PC-3 (cell line): ENCODE results near the gene MYMK. TPM values are rescaled to one million over a fixed set of nuclear protein-coding genes. Genes with fewer than 3 reads are reported as not detected.

Experiments
- ATAC-seq: fragments of 200-7000 bp; cut with Tn5 transposase; 2 replicates; pipeline ENCODE4 v1.9.1; 2020; ENCODE audit warnings: mild to moderate bottlenecking, moderate library complexity
- BruUV-seq: library from RNA; stranded (reverse); fragments of 400-500 nt; replicated peaks from 2 replicates; lab custom pipeline; 2021; lab: Mats Ljungman, UMichigan
- CTCF ChIA-PET: fragments of 300-600 bp; sonication (Branson Sonifier 250); formaldehyde crosslinking; loops from one replicate; lab custom pipeline; 2022; ENCODE audit warnings: antibody characterized with exemption; lab: Charles Lee
- POLR2A ChIA-PET: fragments of 300-600 bp; sonication (Branson Sonifier 250); formaldehyde crosslinking; loops from one replicate; lab custom pipeline; 2022; ENCODE audit warnings: antibody characterized with exemption; ENCODE audit not compliant: unreplicated experiment; lab: Charles Lee
- DNase-seq: peaks from one replicate; pipeline ENCODE4 v3.0.0-alpha.2; 2015
- H2AFZ ChIP-seq: fragments of 300-600 bp; sonication (generic); 2 replicates; pipeline ENCODE4 v1.6.0; 2016; ENCODE audit warnings: antibody characterized with exemption, low read length
- H3F3A ChIP-seq: fragments of 300-600 bp; sonication (generic); one replicate; pipeline ENCODE4 v1.6.0; 2017; ENCODE audit warnings: antibody characterized with exemption, low read length, control low read depth, mild to moderate bottlenecking; ENCODE audit not compliant: unreplicated experiment
- H3K27ac ChIP-seq: fragments of 300-600 bp; sonication (generic); 2 replicates; pipeline ENCODE4 v1.5.1; 2016; ENCODE audit warnings: mild to moderate bottlenecking, low read length
- H3K27me3 ChIP-seq: fragments of 300-600 bp; sonication (generic); 2 replicates; pipeline ENCODE4 v1.6.1; 2016; ENCODE audit warnings: low read length, mixed read lengths
- H3K36me3 ChIP-seq: fragments of 300-600 bp; sonication (generic); 2 replicates; pipeline ENCODE4 v1.6.1; 2016; ENCODE audit warnings: low read depth, mixed run types, low read length, mixed read lengths
- H3K4me1 ChIP-seq: fragments of 300-600 bp; sonication (generic); 2 replicates; pipeline ENCODE4 v1.5.1; 2016; ENCODE audit warnings: low read length; ENCODE audit not compliant: insufficient read depth
- H3K4me2 ChIP-seq: fragments of 300-600 bp; sonication (generic); 2 replicates; pipeline ENCODE4 v1.6.0; 2016; ENCODE audit warnings: low read length
- H3K4me3 ChIP-seq: fragments of 300-600 bp; sonication (generic); 2 replicates; pipeline ENCODE4 v1.5.1; 2016; ENCODE audit warnings: mild to moderate bottlenecking, low read length, mixed read lengths
- H3K79me2 ChIP-seq: fragments of 300-600 bp; sonication (generic); 2 replicates; pipeline ENCODE4 v1.6.1; 2017; ENCODE audit warnings: low read length, mixed read lengths
- H3K9ac ChIP-seq: fragments of 300-600 bp; sonication (generic); 2 replicates; pipeline ENCODE4 v1.6.0; 2016; ENCODE audit warnings: mild to moderate bottlenecking, low read length
- H3K9me2 ChIP-seq: fragments of 300-600 bp; sonication (generic); replicated peaks from 2 replicates; pipeline ENCODE4 v1.6.1; 2016; ENCODE audit warnings: mixed run types, low read length, mixed read lengths
- H3K9me3 ChIP-seq: fragments of 300-600 bp; sonication (generic); 2 replicates; pipeline ENCODE4 v1.6.1; 2016; ENCODE audit warnings: low read length, mixed read lengths
- H4K20me1 ChIP-seq: fragments of 300-600 bp; sonication (generic); 2 replicates; pipeline ENCODE4 v1.6.1; 2016; ENCODE audit warnings: low read length, mixed read lengths
- EZH2 ChIP-seq: fragments of 300-600 bp; sonication (generic); IDR thresholded peaks from one replicate; pipeline ENCODE4 v1.6.1; 2017; ENCODE audit warnings: antibody characterized with exemption, mild to moderate bottlenecking, low read length; ENCODE audit not compliant: unreplicated experiment
- EZH2phosphoT487 ChIP-seq: fragments of 300-600 bp; sonication (generic); IDR thresholded peaks from 2 replicates; pipeline ENCODE4 v1.6.1; 2018; ENCODE audit warnings: mild to moderate bottlenecking, antibody characterized with exemption, low read length, borderline replicate concordance
- intact Hi-C: fragments of 100-400 bp; cut with micrococcal nuclease; formaldehyde crosslinking; loops from 2 replicates; pipeline ENCODE4 v1.9.0; 2023
- total RNA-seq: library from RNA; depleted of rRNA; stranded (reverse); fragments of >200 nt; gene quantifications from 2 replicates; pipeline ENCODE4 v1.2.3, GENCODE V29; 2014
- TF ChIP-seq, protein P1 (sequence below): fragments of 300-600 bp; sonication (generic); conservative IDR thresholded peaks from 2 replicates; pipeline ENCODE4 v1.5.1; 2017; ENCODE audit warnings: antibody characterized with exemption, low read depth, mild to moderate bottlenecking, low read length

The MYMK gene
- total RNA-seq, 1 experiment from 2014 or later, result not detected

GRCh38 chr9:133524146-133524545, 613 bp downstream of the MYMK start:
- H3K9me3 ChIP-seq, result no peaks in the 10 kb centered on the region
- DNase-seq (no peak), ATAC-seq (no peak)
- H3K4me3 ChIP-seq, result no peak overlapping the region
- ChIA-PET POLR2A (no interaction called here), CTCF (no interaction called here)
- no peaks in the 10 kb centered on the region for H4K20me1 ChIP-seq
- no peaks in the 10 kb centered on the region for H3K9me2 ChIP-seq
- no peaks in the 10 kb centered on the region for H3K27me3 ChIP-seq
- H2AFZ ChIP-seq, result no peak overlapping the region
- no peaks in the 10 kb centered on the region for H3K36me3 ChIP-seq
- TF ChIP-seq EZH2 (no peak), EZH2phosphoT487 (no peak)
- TF ChIP-seq, protein P1, sequence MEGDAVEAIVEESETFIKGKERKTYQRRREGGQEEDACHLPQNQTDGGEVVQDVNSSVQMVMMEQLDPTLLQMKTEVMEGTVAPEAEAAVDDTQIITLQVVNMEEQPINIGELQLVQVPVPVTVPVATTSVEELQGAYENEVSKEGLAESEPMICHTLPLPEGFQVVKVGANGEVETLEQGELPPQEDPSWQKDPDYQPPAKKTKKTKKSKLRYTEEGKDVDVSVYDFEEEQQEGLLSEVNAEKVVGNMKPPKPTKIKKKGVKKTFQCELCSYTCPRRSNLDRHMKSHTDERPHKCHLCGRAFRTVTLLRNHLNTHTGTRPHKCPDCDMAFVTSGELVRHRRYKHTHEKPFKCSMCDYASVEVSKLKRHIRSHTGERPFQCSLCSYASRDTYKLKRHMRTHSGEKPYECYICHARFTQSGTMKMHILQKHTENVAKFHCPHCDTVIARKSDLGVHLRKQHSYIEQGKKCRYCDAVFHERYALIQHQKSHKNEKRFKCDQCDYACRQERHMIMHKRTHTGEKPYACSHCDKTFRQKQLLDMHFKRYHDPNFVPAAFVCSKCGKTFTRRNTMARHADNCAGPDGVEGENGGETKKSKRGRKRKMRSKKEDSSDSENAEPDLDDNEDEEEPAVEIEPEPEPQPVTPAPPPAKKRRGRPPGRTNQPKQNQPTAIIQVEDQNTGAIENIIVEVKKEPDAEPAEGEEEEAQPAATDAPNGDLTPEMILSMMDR, result no peak
- H3K27ac ChIP-seq, result no peak overlapping the region
- intact Hi-C loops, result no loop called here
- H3F3A ChIP-seq, result no peaks in the 10 kb centered on the region
- H3K79me2 ChIP-seq, result no peaks in the 10 kb centered on the region
- no TSS peak for BruUV-seq
- H3K4me2 ChIP-seq, result no peak overlapping the region
- no peak overlapping the region for H3K9ac ChIP-seq
- no peaks in the 10 kb centered on the region for H3K4me1 ChIP-seq

- Histone ChIP-seq H3F3A (no peaks in the 10 kb centered on the region), H3K36me3 (no peaks in the 10 kb centered on the region), H2AFZ (no peak overlapping the region), H3K4me3 (no peak overlapping the region), H4K20me1 (no peaks in the 10 kb centered on the region), H3K9me3 (no peaks in the 10 kb centered on the region), H3K79me2 (no peaks in the 10 kb centered on the region), H3K4me1 (no peaks in the 10 kb centered on the region), H3K27ac (no peak overlapping the region), H3K4me2 (no peak overlapping the region), H3K27me3 (no peaks in the 10 kb centered on the region), H3K9ac (no peak overlapping the region), H3K9me2 (no peaks in the 10 kb centered on the region)
- ATAC-seq (no peak), DNase-seq (no peak)
- ChIA-PET POLR2A (no interaction called here), CTCF (no interaction called here)
- no peak for TF ChIP-seq EZH2
- TF ChIP-seq EZH2phosphoT487, result no peak
- TF ChIP-seq, protein P1, result no peak
- no TSS peak for BruUV-seq
- intact Hi-C loops, result no loop called here
Observed at GRCh38 chr9:133523106-133523505, 1.7 kb downstream of the MYMK start.

DNA sequence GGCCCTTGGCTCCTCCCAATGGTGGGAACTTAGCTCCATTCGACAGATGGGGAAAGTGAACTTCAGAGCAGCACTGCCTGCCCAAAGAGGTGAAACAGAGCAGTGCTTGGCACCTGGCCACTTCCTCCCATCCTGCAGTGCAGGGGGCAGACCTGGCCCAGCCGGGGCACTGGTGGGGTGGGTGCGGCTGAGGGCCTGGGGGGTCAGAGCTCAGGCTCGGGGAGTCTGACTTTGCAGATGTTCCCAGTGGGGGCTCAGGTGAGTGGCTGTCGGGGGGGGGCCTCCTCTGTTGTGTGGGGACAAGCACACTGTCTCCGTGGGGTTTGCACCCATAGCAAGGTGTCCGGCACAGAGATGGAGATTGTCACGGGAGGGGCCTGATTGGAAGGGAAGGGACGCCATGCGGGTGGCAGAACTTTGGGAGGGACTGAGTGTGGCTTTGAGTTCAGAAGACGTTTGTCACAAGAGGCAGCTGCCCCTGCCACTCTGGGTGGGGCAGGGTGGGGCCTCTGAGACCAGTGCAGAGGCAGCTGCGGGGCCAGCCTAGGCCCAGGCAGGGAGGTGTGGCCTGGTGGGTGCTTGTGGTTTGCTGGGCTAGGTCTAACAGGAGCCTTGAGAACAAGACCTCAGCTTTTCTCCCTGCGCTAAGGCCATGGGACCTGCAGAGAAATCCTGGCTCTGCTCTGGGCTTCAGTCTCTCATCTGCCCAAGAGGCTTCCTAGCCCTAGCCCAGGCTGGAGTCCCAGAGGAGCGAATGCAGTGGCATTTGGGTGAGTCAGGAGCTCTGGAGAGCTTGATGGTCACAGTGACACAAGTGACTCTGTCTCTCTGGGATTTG, 2.5 kb downstream of the MYMK start:
- Histone ChIP-seq H3K27me3 (no peaks in the 10 kb centered on the region), H3K4me3 (no peak overlapping the region), H3K4me2 (no peak overlapping the region), H3K27ac (no peak overlapping the region), H3K36me3 (no peaks in the 10 kb centered on the region), H3K9me2 (no peaks in the 10 kb centered on the region), H3K79me2 (no peaks in the 10 kb centered on the region), H3K4me1 (no peaks in the 10 kb centered on the region), H3F3A (no peaks in the 10 kb centered on the region), H4K20me1 (no peaks in the 10 kb centered on the region), H3K9me3 (no peaks in the 10 kb centered on the region), H2AFZ (no peak overlapping the region), H3K9ac (no peak overlapping the region)
- intact Hi-C loops, result no loop called here
- no peak for DNase-seq
- TF ChIP-seq, protein P1, result no peak
- TF ChIP-seq EZH2, result no peak
- TF ChIP-seq EZH2phosphoT487, result no peak
- no peak for ATAC-seq
- CTCF ChIA-PET, result no interaction called here
- BruUV-seq, result no TSS peak
- POLR2A ChIA-PET, result no interaction called here
